Uterus (tissue), 2 donors: Measurements from ENCODE around the gene MUC5AC.

Experiments
- CTCF ChIP-seq, 4 experiments: fragments of 200-600 bp in 2 of 4; fragments of 450-650 bp in 2 of 4; sonication (generic) in 2 of 4; IDR thresholded peaks; one replicate each; pipeline ENCODE4 v1.5.1; 2016 to 2019; ENCODE audit warnings: antibody characterized with exemption in 4 of 4, mild to moderate bottlenecking in 2 of 4, moderate library complexity in 1 of 4
- POLR2A ChIP-seq, 2 donors: fragments of 450-650 bp; IDR thresholded peaks; one replicate each; pipeline ENCODE4 v1.6.1; 2016; ENCODE audit warnings: antibody characterized with exemption in 2 of 2, mild to moderate bottlenecking in 1 of 2, moderate library complexity in 1 of 2

GRCh38 chr11:1119604-1120146, 38.1 kb upstream of the MUC5AC start:
- TF ChIP-seq CTCF (IDR thresholded peaks at IDR 0.05) (no peak), POLR2A (IDR thresholded peaks at IDR 0.05) (no peak)
